HepG2 (cell line): ENCODE data around the gene METTL25.

Source experiments
- CTCF ChIP-seq: sonication (generic); formaldehyde crosslinking; IDR thresholded peaks from 2 replicates; pipeline ENCODE4 v1.5.0; 2020; ENCODE audit warnings: mild to moderate bottlenecking, missing genetic modification reagents, moderate library complexity
- NCOA2 ChIP-seq: sonication (generic); formaldehyde crosslinking; IDR thresholded peaks from 2 replicates; pipeline ENCODE4 v1.8.0; 2022; ENCODE audit warnings: inconsistent platforms
- NFIB ChIP-seq: sonication (generic); formaldehyde crosslinking; IDR thresholded peaks from 2 replicates; pipeline ENCODE4 v1.9.0; 2021; ENCODE audit warnings: missing genetic modification reagents, mild to moderate bottlenecking, borderline replicate concordance
- SKI ChIP-seq: fragments of 450-650 bp; IDR thresholded peaks from one replicate; pipeline ENCODE4 v1.6.1; 2018; ENCODE audit warnings: mild to moderate bottlenecking; ENCODE audit not compliant: partially characterized antibody
- ZNF331 ChIP-seq: sonication (generic); formaldehyde crosslinking; IDR thresholded peaks from 2 replicates; pipeline ENCODE4 v1.4.0; 2020; ENCODE audit warnings: missing genetic modification reagents
- ZNF367 ChIP-seq: sonication (generic); formaldehyde crosslinking; IDR thresholded peaks from 2 replicates; pipeline ENCODE4 v1.4.0; 2020; ENCODE audit warnings: missing genetic modification reagents, borderline replicate concordance

GRCh38 chr12:82476511-82476910 is 118.2 kb downstream of the METTL25 start:
- no peak for TF ChIP-seq CTCF (CRISPR knock-in tag)
- TF ChIP-seq SKI, result no peak
- no peak for TF ChIP-seq NCOA2 (CRISPR knock-in tag)
- TF ChIP-seq NFIB, result no peak
- no peak for TF ChIP-seq ZNF367 (CRISPR knock-in tag)
- no peak for TF ChIP-seq ZNF331 (CRISPR knock-in tag)
